Measurements from ENCODE around the gene THAP5. TPM values are rescaled to one million over a fixed set of nuclear protein-coding genes. Genes with fewer than 3 reads are reported as not detected.

Gene THAP5
- total RNA-seq = 10 to 100 TPM; 26.5 to 36.1 TPM

GRCh38 chr7:108569381-108570145 is at the start of gene THAP5, which contains the start of gene DNAJB9:
Gene THAP5 (minus strand): TSS chr7:108569706. CDS start chr7:108569569, 137 bp downstream.
Gene DNAJB9 (plus strand): TSS chr7:108569874. CDS start chr7:108571727, 1,853 bp downstream.
- H3K9me3 Mint-ChIP-seq = no peaks in the 10 kb centered on the region
- H3K27ac Mint-ChIP-seq = peak within 1 kb of the TSS; percentile 100
- H3K36me3 Mint-ChIP-seq (ENCODE audit: low read depth) = peaks cover 53% of the 10 kb centered on the region
- peaks cover 49% of the 10 kb centered on the region for H3K4me1 Mint-ChIP-seq
- peak within 1 kb of the TSS; percentile 100 for H3K4me3 Mint-ChIP-seq
- no peaks in the 10 kb centered on the region for H3K27me3 Mint-ChIP-seq
- CTCF ChIA-PET = interaction anchor here (0.6 to 1.3 kb wide), 6 partner anchors 8 to 1385 kb away, joined by 3 to 4 read pairs (median 3); partner anchors contain the start of gene PNPLA8
- peak; percentile 100 for DNase-seq
- POLR2A ChIA-PET = interaction anchor here (1.4 kb wide), 1 partner anchor 43 kb away, joined by 5 read pairs; the partner anchor contains the start of gene PNPLA8

- peaks cover 2% of the 10 kb centered on the region for H3K27me3 Mint-ChIP-seq
- H3K9me3 Mint-ChIP-seq = no peaks in the 10 kb centered on the region
- ChIA-PET CTCF (no interaction called here), POLR2A (no interaction called here)
- no peak overlapping the region for H3K27ac Mint-ChIP-seq
- no peaks in the 10 kb centered on the region for H3K36me3 Mint-ChIP-seq (ENCODE audit: low read depth)
- DNase-seq = no peak
- no peak overlapping the region for H3K4me3 Mint-ChIP-seq
- H3K4me1 Mint-ChIP-seq = no peaks in the 10 kb centered on the region
These were observed 48.5 kb upstream of the THAP5 start for GRCh38 chr7:108618056-108618455.

- no peaks in the 10 kb centered on the region for H3K36me3 Mint-ChIP-seq (ENCODE audit: low read depth)
- CTCF ChIA-PET = no interaction called here
- no peak for DNase-seq
- H3K27me3 Mint-ChIP-seq = peaks cover 2% of the 10 kb centered on the region
- POLR2A ChIA-PET = no interaction called here
- H3K27ac Mint-ChIP-seq = no peak overlapping the region
- no peaks in the 10 kb centered on the region for H3K4me1 Mint-ChIP-seq
- no peak overlapping the region for H3K4me3 Mint-ChIP-seq
- no peaks in the 10 kb centered on the region for H3K9me3 Mint-ChIP-seq
These were observed 45.4 kb upstream of the THAP5 start for GRCh38 chr7:108614896-108615295.

- H3K36me3 Mint-ChIP-seq (ENCODE audit: low read depth) = no peaks in the 10 kb centered on the region
- no peak overlapping the region for H3K27ac Mint-ChIP-seq
- ChIA-PET CTCF (no interaction called here), POLR2A (no interaction called here)
- H3K4me1 Mint-ChIP-seq = no peaks in the 10 kb centered on the region
- H3K27me3 Mint-ChIP-seq = peaks cover 2% of the 10 kb centered on the region
- H3K9me3 Mint-ChIP-seq = no peaks in the 10 kb centered on the region
- no peak overlapping the region for H3K4me3 Mint-ChIP-seq
- DNase-seq = no peak
These were observed 44.5 kb upstream of the THAP5 start for GRCh38 chr7:108613949-108614381.

- no peak for DNase-seq
- Mint-ChIP-seq H3K27me3 (peaks cover 2% of the 10 kb centered on the region), H3K4me1 (no peaks in the 10 kb centered on the region), H3K27ac (no peak overlapping the region), H3K4me3 (no peak overlapping the region), H3K36me3 (ENCODE audit: low read depth) (no peaks in the 10 kb centered on the region), H3K9me3 (no peaks in the 10 kb centered on the region)
- CTCF ChIA-PET = no interaction called here
- POLR2A ChIA-PET = no interaction called here
These were observed 43.8 kb upstream of the THAP5 start for GRCh38 chr7:108613147-108613948.

GRCh38 chr7:108611268-108611667 is 41.8 kb upstream of the THAP5 start:
- Mint-ChIP-seq H3K4me3 (no peak overlapping the region), H3K9me3 (no peaks in the 10 kb centered on the region), H3K4me1 (no peaks in the 10 kb centered on the region), H3K27me3 (no peaks in the 10 kb centered on the region), H3K36me3 (ENCODE audit: low read depth) (no peaks in the 10 kb centered on the region), H3K27ac (no peak overlapping the region)
- CTCF ChIA-PET = no interaction called here
- no peak for DNase-seq
- POLR2A ChIA-PET = no interaction called here

- H3K9me3 Mint-ChIP-seq = no peaks in the 10 kb centered on the region
- H3K27me3 Mint-ChIP-seq = no peaks in the 10 kb centered on the region
- ChIA-PET CTCF (no interaction called here), POLR2A (no interaction called here)
- no peak overlapping the region for H3K27ac Mint-ChIP-seq
- peaks cover 9% of the 10 kb centered on the region for H3K4me1 Mint-ChIP-seq
- no peaks in the 10 kb centered on the region for H3K36me3 Mint-ChIP-seq (ENCODE audit: low read depth)
- H3K4me3 Mint-ChIP-seq = no peak overlapping the region
- DNase-seq = no peak
These were observed 40.1 kb upstream of the THAP5 start for GRCh38 chr7:108609643-108610042.

GRCh38 chr7:108605559-108606201 is 36.2 kb upstream of the THAP5 start:
- H3K4me1 Mint-ChIP-seq = peaks cover 11% of the 10 kb centered on the region

GRCh38 chr7:108604307-108605077 is 35.0 kb upstream of the THAP5 start:
- ChIA-PET CTCF (interaction anchor here (0.6 to 0.7 kb wide), 2 partner anchors 17 to 58 kb away, joined by 3 to 4 read pairs; no protein-coding TSS in a partner anchor), POLR2A (no interaction called here)
- H3K4me1 Mint-ChIP-seq = peaks cover 11% of the 10 kb centered on the region
- no peak overlapping the region for H3K4me3 Mint-ChIP-seq
- H3K36me3 Mint-ChIP-seq (ENCODE audit: low read depth) = no peaks in the 10 kb centered on the region
- DNase-seq = no peak
- H3K27ac Mint-ChIP-seq = no peak overlapping the region
- no peaks in the 10 kb centered on the region for H3K9me3 Mint-ChIP-seq
- peaks cover 2% of the 10 kb centered on the region for H3K27me3 Mint-ChIP-seq

More at GRCh38 chr7:108605559-108606201, 36.2 kb upstream of the THAP5 start:
- Mint-ChIP-seq H3K36me3 (ENCODE audit: low read depth) (no peaks in the 10 kb centered on the region), H3K4me3 (no peak overlapping the region), H3K27ac (no peak overlapping the region), H3K27me3 (no peaks in the 10 kb centered on the region), H3K9me3 (no peaks in the 10 kb centered on the region)
- POLR2A ChIA-PET = no interaction called here
- DNase-seq = no peak
- CTCF ChIA-PET = interaction anchor here (0.6 kb wide), 2 partner anchors 350 to 627 kb away, joined by 3 read pairs; no protein-coding TSS in a partner anchor

- H3K9me3 Mint-ChIP-seq = no peaks in the 10 kb centered on the region
- POLR2A ChIA-PET = no interaction called here
- CTCF ChIA-PET = interaction anchor here (0.7 kb wide), 1 partner anchor 16 kb away, joined by 3 read pairs; no protein-coding TSS in a partner anchor
- H3K36me3 Mint-ChIP-seq (ENCODE audit: low read depth) = no peaks in the 10 kb centered on the region
- H3K27ac Mint-ChIP-seq = no peak overlapping the region
- no peak for DNase-seq
- H3K4me1 Mint-ChIP-seq = peaks cover 11% of the 10 kb centered on the region
- no peak overlapping the region for H3K4me3 Mint-ChIP-seq
- peaks cover 5% of the 10 kb centered on the region for H3K27me3 Mint-ChIP-seq
These were observed 34.3 kb upstream of the THAP5 start for GRCh38 chr7:108603656-108604306.

GRCh38 chr7:108600399-108600798 is 30.9 kb upstream of the THAP5 start:
- POLR2A ChIA-PET = no interaction called here
- Mint-ChIP-seq H3K4me1 (peaks cover 6% of the 10 kb centered on the region), H3K4me3 (no peak overlapping the region)

More at GRCh38 chr7:108600399-108600798, 30.9 kb upstream of the THAP5 start:
- no peak for DNase-seq
- no peaks in the 10 kb centered on the region for H3K9me3 Mint-ChIP-seq
- no peak overlapping the region for H3K27ac Mint-ChIP-seq
- CTCF ChIA-PET = no interaction called here
- H3K36me3 Mint-ChIP-seq (ENCODE audit: low read depth) = no peaks in the 10 kb centered on the region
- peaks cover 9% of the 10 kb centered on the region for H3K27me3 Mint-ChIP-seq
